ENCODE data around the gene STRADB. TPM values are rescaled to one million over a fixed set of nuclear protein-coding genes. Genes with fewer than 3 reads are reported as not detected.

Gene STRADB
- total RNA-seq, 1 donor from 2014 or later: 44.6 TPM

DNA sequence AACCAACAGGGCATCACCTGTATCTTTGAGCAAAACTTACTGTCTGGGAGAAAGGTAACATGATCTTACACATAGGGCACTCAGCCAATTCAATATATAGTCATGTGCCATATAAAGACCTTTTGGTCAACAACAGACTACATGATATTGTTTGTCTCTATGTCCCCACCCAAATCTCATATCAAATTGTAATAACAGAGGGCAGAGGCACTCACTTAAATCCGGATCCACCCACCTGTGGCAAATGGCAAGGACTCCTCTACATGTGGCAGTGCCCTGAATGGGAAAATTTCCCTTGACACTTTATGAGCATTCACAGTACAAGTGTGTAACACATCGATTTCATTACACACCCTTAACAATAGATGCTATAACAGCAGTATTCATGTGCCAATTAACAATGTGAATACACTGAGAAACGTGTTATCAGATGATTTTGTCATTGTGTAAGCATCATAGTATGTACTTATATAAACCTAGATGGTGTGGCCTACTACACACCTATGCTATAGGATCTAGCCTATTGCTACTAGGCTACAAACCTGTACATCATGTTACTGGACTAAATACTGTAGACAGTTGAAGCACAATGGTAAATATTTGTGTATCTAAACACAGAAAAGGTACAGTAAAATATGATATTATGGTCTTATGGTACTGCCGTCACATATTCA lies 64.2 kb downstream of the STRADB start:
- ATAC-seq (no peak), DNase-seq (ENCODE audit: low spot score) (no peak)
- intact Hi-C loops (cut with DNase I): no loop called here

DNA sequence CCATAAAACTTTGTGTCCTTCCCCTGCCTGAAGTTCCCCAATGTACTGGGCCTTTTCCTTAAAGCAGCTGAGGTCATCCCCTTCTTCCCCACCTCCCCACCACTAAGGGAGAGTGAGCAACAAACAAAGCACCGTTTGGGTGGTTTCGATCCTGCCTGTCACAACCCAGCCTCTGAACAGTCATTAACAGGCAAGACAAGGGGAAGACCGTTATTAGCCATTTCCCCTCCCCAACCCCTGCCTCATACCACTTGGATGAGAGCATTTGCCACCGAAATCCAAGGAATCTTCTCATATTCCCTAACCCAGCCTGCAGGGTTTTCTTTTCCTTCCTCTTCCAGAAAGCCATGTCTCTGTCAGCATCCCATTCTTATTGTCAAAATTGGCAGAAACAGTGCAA lies 65.6 kb downstream of the STRADB start:
- no peak for ATAC-seq
- no peak for DNase-seq (ENCODE audit: low spot score)

DNA sequence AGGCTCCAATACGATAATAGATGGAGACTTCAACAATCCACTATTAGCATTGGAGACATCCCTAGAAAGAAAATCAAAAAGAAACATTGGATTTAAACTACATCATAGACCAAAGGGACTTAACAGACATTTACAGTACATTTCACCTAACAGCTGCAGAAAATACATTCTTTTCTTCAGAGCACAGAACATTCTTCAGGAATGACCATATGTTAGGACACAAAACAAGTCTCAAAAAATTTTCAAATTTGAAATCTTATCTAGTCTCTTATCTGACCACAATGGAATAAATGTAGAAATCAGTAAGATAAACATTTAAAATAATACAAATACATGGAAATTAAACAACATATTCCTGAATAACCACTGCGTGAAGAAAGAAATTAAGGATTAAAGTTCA lies 68.7 kb downstream of the STRADB start:
- intact Hi-C loops (cut with DNase I): no loop called here
- ATAC-seq: no peak
- DNase-seq (ENCODE audit: low spot score): no peak

More for the DNA sequence above, 65.6 kb downstream of the STRADB start:
- intact Hi-C loops (cut with DNase I): no loop called here

DNA sequence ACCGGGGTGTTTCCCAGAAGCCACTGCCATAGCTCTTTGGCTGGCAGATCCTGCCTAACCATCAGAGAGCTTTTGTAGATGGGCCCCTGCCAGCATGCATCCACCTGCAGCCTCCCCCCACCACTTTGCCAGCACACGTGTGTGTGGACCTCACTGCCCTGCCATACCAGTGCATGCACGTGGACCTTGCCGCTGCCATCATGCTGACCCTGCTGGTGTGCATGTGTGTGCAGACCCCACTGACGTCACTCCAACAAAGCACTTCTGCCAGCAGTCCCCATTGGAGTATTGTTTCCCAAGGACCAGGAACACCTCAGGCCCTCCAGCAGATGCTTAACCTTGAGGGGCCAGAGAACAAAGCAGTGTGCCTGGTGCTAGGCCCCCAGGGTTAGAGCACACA lies 71.4 kb downstream of the STRADB start:
- intact Hi-C loops (cut with DNase I): no loop called here
- ATAC-seq: no peak
- DNase-seq (ENCODE audit: low spot score): no peak

DNA sequence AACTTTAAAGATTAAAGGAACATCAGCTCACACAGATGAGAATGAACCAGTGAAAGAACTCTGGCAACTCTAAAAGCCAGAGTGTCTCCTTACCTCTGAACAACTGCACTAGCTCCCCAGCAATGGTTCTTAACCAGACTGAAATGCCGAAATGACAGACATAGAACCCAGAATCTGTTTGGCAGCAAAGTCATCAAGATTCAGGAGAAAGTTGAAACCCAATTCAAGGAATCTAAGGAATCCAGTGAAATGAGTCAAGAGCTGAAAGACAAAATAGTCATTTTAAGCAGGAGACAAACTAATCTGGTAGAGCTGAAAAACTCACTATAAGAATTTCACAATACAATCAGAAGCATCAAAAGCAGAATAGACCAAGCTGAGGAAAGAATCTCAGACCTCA lies 72.0 kb downstream of the STRADB start:
- intact Hi-C loops (cut with DNase I): no loop called here
- DNase-seq (ENCODE audit: low spot score): no peak

More for the DNA sequence above, 72.0 kb downstream of the STRADB start:
- ATAC-seq: no peak

Other genes starting within 250 kb of the STRADB start
- gene CASP8, start 191.2 kb upstream of the STRADB start, total RNA-seq: 12.1 TPM
- gene FLACC1, start 94.4 kb upstream of the STRADB start, total RNA-seq: 5.4 TPM
- gene TRAK2, start 282 bp upstream of the STRADB start, total RNA-seq: 55.1 TPM
- 21.8 TPM for gene TMEM237, start 191.8 kb downstream of the STRADB start, total RNA-seq
- gene MPP4, start 246.9 kb downstream of the STRADB start, total RNA-seq: 0.27 TPM